ENCODE data around the gene PRR19. TPM values are rescaled to one million over a fixed set of nuclear protein-coding genes. Genes with fewer than 3 reads are reported as not detected.

PRR19 gene, protein sequence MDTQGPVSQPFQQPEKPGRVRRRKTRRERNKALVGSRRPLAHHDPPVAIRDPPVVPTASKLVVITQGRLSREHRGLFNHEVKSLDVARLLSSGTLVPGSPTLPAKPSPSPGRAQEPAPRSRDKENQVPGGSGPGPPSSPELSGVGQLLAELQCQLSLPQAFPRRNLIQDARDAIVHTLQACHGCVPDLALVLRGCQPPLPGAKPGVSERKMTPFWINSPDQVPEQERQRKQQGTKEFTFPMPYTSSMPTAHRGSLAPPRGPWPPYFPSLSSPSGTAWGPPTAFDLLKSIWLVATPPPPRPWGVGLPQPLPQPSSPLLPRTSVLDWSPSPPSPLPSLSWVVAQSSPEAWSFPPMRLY
- total RNA-seq, result 1 to 10 TPM in 1 of 2 donors, under 1 TPM in 1; 0.32 to 1.0 TPM

DNA sequence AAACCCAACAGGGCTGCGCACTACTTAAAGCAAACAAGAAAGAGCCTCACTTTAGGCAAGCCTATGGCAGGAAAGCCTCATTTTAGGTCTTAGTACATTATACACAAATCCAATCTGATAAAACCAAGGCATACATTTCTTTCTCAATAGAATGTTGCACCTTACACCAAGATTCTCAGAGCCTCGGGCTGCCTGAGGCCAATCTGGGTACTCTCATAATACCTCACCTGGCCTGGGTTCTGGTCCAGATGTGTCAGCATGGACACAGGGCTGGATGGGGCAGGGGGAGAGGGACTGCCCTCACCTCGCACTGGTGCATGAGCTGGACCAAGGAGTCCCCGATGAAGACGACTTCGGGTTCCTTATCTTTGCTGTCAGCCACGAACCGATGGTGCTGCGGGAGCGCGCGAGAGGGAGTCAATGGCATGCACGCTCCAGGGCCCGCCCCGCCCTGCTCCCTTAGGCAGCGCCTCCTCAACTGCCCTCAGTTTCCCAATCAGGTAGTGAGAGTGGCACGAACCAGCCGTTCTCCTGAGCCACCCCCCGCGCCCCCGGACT is at the start of gene PRR19:
Gene PRR19 (plus strand): TSS at position 487 of the 558 bp plus-strand sequence. CDS start 7,453 bp downstream, outside the sequence.
- DNase-seq, result peak; percentile 61
- H3K9ac ChIP-seq (ENCODE audit: low read depth in 2 of 2, low read length in 2 of 2), result peak within 1 kb of the TSS; percentile 68 to 81
- TF ChIP-seq, protein P1, sequence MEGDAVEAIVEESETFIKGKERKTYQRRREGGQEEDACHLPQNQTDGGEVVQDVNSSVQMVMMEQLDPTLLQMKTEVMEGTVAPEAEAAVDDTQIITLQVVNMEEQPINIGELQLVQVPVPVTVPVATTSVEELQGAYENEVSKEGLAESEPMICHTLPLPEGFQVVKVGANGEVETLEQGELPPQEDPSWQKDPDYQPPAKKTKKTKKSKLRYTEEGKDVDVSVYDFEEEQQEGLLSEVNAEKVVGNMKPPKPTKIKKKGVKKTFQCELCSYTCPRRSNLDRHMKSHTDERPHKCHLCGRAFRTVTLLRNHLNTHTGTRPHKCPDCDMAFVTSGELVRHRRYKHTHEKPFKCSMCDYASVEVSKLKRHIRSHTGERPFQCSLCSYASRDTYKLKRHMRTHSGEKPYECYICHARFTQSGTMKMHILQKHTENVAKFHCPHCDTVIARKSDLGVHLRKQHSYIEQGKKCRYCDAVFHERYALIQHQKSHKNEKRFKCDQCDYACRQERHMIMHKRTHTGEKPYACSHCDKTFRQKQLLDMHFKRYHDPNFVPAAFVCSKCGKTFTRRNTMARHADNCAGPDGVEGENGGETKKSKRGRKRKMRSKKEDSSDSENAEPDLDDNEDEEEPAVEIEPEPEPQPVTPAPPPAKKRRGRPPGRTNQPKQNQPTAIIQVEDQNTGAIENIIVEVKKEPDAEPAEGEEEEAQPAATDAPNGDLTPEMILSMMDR (IDR thresholded peaks at IDR 0.05), result no peak

DNA sequence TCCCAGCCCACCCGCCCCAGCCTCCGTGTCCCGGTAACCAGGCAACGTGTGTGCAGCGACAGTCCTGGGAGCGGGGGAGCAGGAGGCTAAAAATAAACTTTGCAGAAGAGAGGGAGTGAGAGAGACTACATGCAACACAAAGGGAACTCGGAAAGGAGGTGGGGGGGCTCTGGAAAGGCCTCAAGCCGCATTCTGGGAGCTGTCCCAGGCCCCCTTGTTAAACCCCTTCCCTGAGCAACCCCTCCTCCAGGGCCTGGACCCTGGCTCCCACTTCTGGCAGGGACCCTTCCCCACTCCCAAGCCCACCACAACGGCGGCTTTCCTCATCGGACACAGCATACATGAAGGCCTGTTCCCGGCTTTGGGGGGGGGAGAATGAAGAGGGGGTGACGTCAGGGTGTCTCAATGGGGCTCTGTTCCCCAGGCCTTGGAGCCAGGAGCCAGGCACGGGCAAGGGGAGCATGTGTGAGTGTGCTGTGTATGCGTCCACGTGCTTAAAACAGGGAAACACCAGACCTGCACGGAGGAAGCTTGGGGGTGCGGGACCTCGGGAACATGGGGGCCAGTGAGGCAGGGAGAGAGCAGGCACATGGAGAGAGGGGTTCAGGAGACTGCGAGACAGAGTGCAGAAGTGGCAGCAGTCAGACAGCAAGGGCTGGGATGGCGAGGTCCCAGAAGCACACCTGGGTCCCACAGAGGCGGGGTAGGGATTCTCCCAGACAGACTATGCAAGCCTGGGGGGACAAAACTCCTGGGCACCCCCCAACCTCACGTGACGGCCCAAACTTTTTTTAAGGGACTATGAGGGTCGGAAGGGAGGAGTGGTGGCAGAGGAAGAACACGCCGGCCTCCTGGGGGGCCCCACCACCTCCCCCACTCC is 49.3 kb upstream of the PRR19 start:
- peak overlapping the region; percentile 72 to 78 for H3K9ac ChIP-seq (ENCODE audit: low read depth in 2 of 2, low read length in 2 of 2)
- no peaks in the 10 kb centered on the region for H3K9me3 ChIP-seq
- no peaks in the 10 kb centered on the region for H3K27me3 ChIP-seq
- peak overlapping the region; percentile 86 for H3K4me3 ChIP-seq
- H3K36me3 ChIP-seq, result no peaks in the 10 kb centered on the region
- peaks cover 10% of the 10 kb centered on the region for H3K4me1 ChIP-seq
- intact Hi-C loops (cut with DNase I), result no loop called here
- no peak for DNase-seq
- TF ChIP-seq, protein P1 (IDR thresholded peaks at IDR 0.05), result no peak
- H3K27ac ChIP-seq, result peak overlapping the region; percentile 93

More for the DNA sequence above, at the start of gene PRR19:
- Histone ChIP-seq H3K4me1 (peaks cover 4% of the 10 kb centered on the region), H3K27ac (peak within 1 kb of the TSS; percentile 42), H3K9me3 (no peaks in the 10 kb centered on the region), H3K27me3 (no peaks in the 10 kb centered on the region), H3K36me3 (no peaks in the 10 kb centered on the region), H3K4me3 (peak within 1 kb of the TSS; percentile 62)
- intact Hi-C loops (cut with DNase I), result no loop called here

DNA sequence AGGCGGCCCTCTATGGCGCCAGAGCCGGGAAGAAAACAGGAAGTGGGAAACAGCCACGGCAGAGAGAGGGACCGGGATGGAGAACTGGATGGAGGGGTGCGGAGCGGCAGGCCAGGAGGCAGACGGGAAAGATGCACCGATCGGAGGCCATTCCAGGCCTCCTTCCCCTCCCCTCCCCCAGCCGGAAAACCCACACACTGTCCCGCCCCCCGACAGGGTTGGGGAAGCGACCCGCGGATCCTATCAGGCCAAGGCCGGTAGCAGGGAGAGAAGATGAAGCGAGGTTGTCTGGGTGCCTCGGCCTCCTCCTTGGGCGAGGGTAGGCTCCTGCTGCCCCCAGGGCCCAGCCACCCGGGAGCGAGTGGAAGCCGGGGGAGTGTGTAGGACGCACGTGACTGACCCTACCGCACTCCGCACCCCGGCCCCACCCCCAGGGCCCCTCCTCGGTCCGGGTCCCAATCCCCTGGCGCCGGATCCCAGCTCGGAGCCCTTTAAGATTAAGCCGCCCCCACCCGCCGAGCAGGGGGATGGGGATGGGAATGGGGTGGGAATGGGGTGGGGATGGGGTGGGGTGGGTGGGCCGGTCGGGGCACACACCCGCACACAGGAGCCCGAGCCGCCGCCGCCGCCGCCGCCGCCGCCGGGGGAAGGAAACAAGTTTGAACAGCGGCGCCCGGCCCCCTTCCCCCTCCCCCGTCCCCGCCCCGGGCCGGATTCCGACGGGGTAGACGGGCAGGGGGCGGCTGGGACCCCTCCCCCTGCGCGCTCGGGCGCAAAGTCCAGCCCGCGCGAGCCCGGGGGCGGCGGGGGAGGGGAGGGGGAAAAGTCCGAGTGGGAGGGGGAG is 48.5 kb upstream of the PRR19 start:
- H3K27me3 ChIP-seq, result no peaks in the 10 kb centered on the region
- TF ChIP-seq, protein P1 (IDR thresholded peaks at IDR 0.05), result no peak
- no peaks in the 10 kb centered on the region for H3K36me3 ChIP-seq
- H3K4me1 ChIP-seq, result peaks cover 10% of the 10 kb centered on the region
- H3K9ac ChIP-seq (ENCODE audit: low read depth in 2 of 2, low read length in 2 of 2), result peak overlapping the region; percentile 78 to 97
- DNase-seq, result peak; percentile 78
- intact Hi-C loops (cut with DNase I), result no loop called here
- H3K9me3 ChIP-seq, result no peaks in the 10 kb centered on the region
- peak overlapping the region; percentile 93 for H3K27ac ChIP-seq
- peak overlapping the region; percentile 86 for H3K4me3 ChIP-seq

DNA sequence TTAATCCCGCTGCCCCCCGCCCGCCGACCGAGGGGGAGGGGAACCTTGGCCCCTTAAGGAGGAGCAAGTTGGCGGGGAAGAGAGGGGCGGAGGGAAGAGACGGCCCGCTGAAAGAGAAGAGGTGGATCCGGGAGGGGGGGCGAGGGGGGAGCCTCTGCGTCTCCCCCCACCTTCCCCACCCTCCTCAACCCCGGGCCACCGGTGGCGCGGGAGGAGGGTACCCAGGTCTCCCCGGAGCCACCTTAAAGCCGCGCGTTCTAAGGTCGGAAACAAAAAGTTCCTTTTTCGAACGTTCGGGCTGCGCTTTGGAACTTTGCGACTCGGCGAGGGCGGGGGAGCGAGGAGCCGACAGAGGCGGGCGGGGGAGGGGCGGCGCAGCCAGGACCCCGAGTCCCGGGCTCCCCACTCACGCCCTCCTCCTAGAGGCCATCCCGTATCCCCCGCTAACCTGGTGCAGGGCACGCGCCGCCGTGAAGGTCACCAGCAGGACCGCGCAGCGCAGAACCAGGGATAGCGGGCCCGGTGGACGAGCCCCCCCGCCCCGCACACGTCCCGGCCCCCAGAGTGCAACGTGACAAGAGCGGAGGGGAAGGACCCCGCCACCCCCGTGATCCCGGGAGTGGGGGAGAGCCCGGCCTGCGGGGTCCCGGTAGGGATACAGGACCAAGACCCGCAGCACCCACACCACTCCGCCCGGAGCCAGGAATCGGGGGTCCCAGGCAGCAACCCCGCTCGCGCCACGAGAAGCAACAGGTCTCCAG is 47.7 kb upstream of the PRR19 start:
- H3K4me1 ChIP-seq, result peaks cover 10% of the 10 kb centered on the region
- TF ChIP-seq, protein P1 (IDR thresholded peaks at IDR 0.05), result no peak
- intact Hi-C loops (cut with DNase I), result no loop called here
- peak overlapping the region; percentile 86 for H3K4me3 ChIP-seq
- no peaks in the 10 kb centered on the region for H3K9me3 ChIP-seq
- H3K27ac ChIP-seq, result peak overlapping the region; percentile 93
- H3K9ac ChIP-seq (ENCODE audit: low read depth in 2 of 2, low read length in 2 of 2), result peak overlapping the region; percentile 97 to 100
- H3K27me3 ChIP-seq, result no peaks in the 10 kb centered on the region
- peak; percentile 86 for DNase-seq
- no peaks in the 10 kb centered on the region for H3K36me3 ChIP-seq

Measured in colonic mucosa (tissue), 4 donors.